SK-N-SH (cell line): ENCODE results near the gene BTLA. TPM values are rescaled to one million over a fixed set of nuclear protein-coding genes. Genes with fewer than 3 reads are reported as not detected.

ENCODE experiments used
- CTCF ChIA-PET: fragments of 300-600, 350-600 bp; formaldehyde crosslinking; extraction: SDS; loops from one replicate; lab custom pipeline; 2021; lab: Yijun Ruan, JAX
- POLR2A ChIA-PET: fragments of 350-600 bp; sonication (Branson Sonifier 250); formaldehyde crosslinking; extraction: SDS; loops from one replicate; lab custom pipeline; 2020; ENCODE audit warnings: antibody characterized with exemption, inconsistent platforms; lab: Yijun Ruan, JAX
- DNase-seq: peaks from one replicate; pipeline ENCODE4 v3.0.0; 2012
- H2AFZ ChIP-seq: fragments of 200-600 bp; sonication (generic); 2 replicates; pipeline ENCODE4 v1.8.1; 2016; ENCODE audit warnings: antibody characterized with exemption, mild to moderate bottlenecking, low read depth
- H3F3A ChIP-seq: fragments of 200-600 bp; sonication (generic); replicated peaks from 2 replicates; pipeline ENCODE3; 2016; ENCODE audit warnings: antibody characterized with exemption, mild to moderate bottlenecking; ENCODE audit not compliant: insufficient read depth
- H3K27ac ChIP-seq, 2 experiments: fragments of 200-500 bp in 1 of 2; fragments of 200-600 bp in 1 of 2; sonication (Bioruptor generic) in 1 of 2; sonication (generic), shearing (Covaris generic) in 1 of 2; 2 replicates each; pipeline versions ENCODE4 v1.5.1 to v1.6.1; 2014 to 2016; ENCODE audit warnings: low read depth in 2 of 2, inconsistent platforms in 1 of 2, low read length in 1 of 2, mild to moderate bottlenecking in 1 of 2, mixed read lengths in 1 of 2
- H3K27me3 ChIP-seq: fragments of 200-600 bp; sonication (generic), shearing (Covaris generic); 2 replicates; pipeline ENCODE4 v1.6.1; 2016; ENCODE audit warnings: mixed run types; ENCODE audit not compliant: insufficient read depth
- H3K36me3 ChIP-seq, 2 experiments: fragments of 200-500 bp in 1 of 2; fragments of 200-600 bp in 1 of 2; sonication (Bioruptor generic) in 1 of 2; sonication (generic) in 1 of 2; replicated peaks in 1 of 2; 2 replicates each; pipeline versions ENCODE3 to v1.5.1; 2014 to 2016; ENCODE audit warnings: low read length in 1 of 2, mild to moderate bottlenecking in 1 of 2; ENCODE audit not compliant: insufficient read depth in 2 of 2, control insufficient read depth in 1 of 2
- H3K4me1 ChIP-seq, 2 experiments: fragments of 200-500 bp in 1 of 2; fragments of 200-600 bp in 1 of 2; sonication (Bioruptor generic) in 1 of 2; sonication (generic), shearing (Covaris generic) in 1 of 2; 2 replicates each; pipeline versions ENCODE4 v1.5.1 to v1.6.1; 2014 to 2016; ENCODE audit warnings: low read depth in 1 of 2, low read length in 1 of 2, mixed run types in 1 of 2; ENCODE audit not compliant: insufficient read depth in 2 of 2, control insufficient read depth in 1 of 2
- H3K4me2 ChIP-seq: fragments of 200-600 bp; sonication (generic), shearing (Covaris generic); 2 replicates; pipeline ENCODE4 v1.6.1; 2017; ENCODE audit warnings: mixed run types
- H3K4me3 ChIP-seq, 2 experiments: fragments of 200-500 bp in 1 of 2; fragments of 200-600 bp in 1 of 2; sonication (Bioruptor generic) in 1 of 2; sonication (generic), shearing (Covaris generic) in 1 of 2; 2 replicates each; pipeline versions ENCODE4 v1.5.1 to v1.8.1; 2014 to 2016; ENCODE audit warnings: low read depth in 2 of 2, inconsistent platforms in 1 of 2, low read length in 1 of 2, mild to moderate bottlenecking in 1 of 2, mixed read lengths in 1 of 2, moderate library complexity in 1 of 2
- H3K79me2 ChIP-seq: fragments of 200-600 bp; sonication (generic); 2 replicates; pipeline ENCODE4 v1.8.1; 2017; ENCODE audit warnings: mild to moderate bottlenecking; ENCODE audit not compliant: insufficient read depth
- H3K9ac ChIP-seq: fragments of 200-600 bp; sonication (generic); 2 replicates; pipeline ENCODE4 v1.6.1; 2017; ENCODE audit warnings: mixed run types
- H3K9me2 ChIP-seq: fragments of 200-600 bp; sonication (generic); 2 replicates; pipeline ENCODE4 v1.6.1; 2017; ENCODE audit warnings: mixed run types
- H3K9me3 ChIP-seq: fragments of 200-600 bp; sonication (generic); 2 replicates; pipeline ENCODE4 v1.6.1; 2017; ENCODE audit warnings: mixed run types, mild to moderate bottlenecking, moderate library complexity
- H4K20me1 ChIP-seq: fragments of 200-600 bp; sonication (generic); 2 replicates; pipeline ENCODE4 v1.6.1; 2017; ENCODE audit warnings: mild to moderate bottlenecking, mixed run types; ENCODE audit not compliant: insufficient read depth
- CHD2 ChIP-seq: fragments of 150-350 bp; IDR thresholded peaks from 2 replicates; pipeline ENCODE4 v1.6.1; 2018; ENCODE audit warnings: low read length; ENCODE audit not compliant: partially characterized antibody
- FOXJ3 ChIP-seq: sonication (generic); formaldehyde crosslinking; IDR thresholded peaks from 2 replicates; pipeline ENCODE4 v1.5.1; 2020; ENCODE audit warnings: mild to moderate bottlenecking, missing genetic modification reagents
- GATA2 ChIP-seq: sonication (generic); formaldehyde crosslinking; IDR thresholded peaks from 2 replicates; pipeline ENCODE4 v1.5.0; 2020; ENCODE audit warnings: mild to moderate bottlenecking, missing genetic modification reagents
- JUND ChIP-seq: IDR thresholded peaks from 2 replicates; pipeline ENCODE4 v1.4.0; 2012
- MXI1 ChIP-seq: IDR thresholded peaks from 2 replicates; pipeline ENCODE4 v1.6.1; 2012; ENCODE audit warnings: mild to moderate bottlenecking, low read depth, low read length, improper control_type of control experiment
- POLR2AphosphoS5 ChIP-seq: IDR thresholded peaks from 2 replicates; pipeline ENCODE4 v1.6.1; 2012; ENCODE audit warnings: low read depth, low read length
- RCOR1 ChIP-seq: fragments of 150-350 bp; IDR thresholded peaks from 2 replicates; pipeline ENCODE4 v1.6.1; 2017; ENCODE audit warnings: antibody characterized with exemption, low read length
- RFX5 ChIP-seq: IDR thresholded peaks from 2 replicates; pipeline ENCODE4 v1.6.1; 2012; ENCODE audit warnings: mild to moderate bottlenecking, improper control_type of control experiment, low read length
- SIN3A ChIP-seq: IDR thresholded peaks from 2 replicates; pipeline ENCODE4 v1.6.1; 2012; ENCODE audit warnings: low read depth, mild to moderate bottlenecking, low read length, moderate library complexity, borderline replicate concordance
- TCF12 ChIP-seq: IDR thresholded peaks from 2 replicates; pipeline ENCODE4 v1.4.0; 2012
- WGBS: methylation state at CpG from one replicate; pipeline ENCODE4 v1.1.6; 2017; ENCODE audit warnings: low lambda C conversion rate; 5-methylcytosine and 5-hydroxymethylcytosine counted together
- polyA plus RNA-seq, 3 experiments: library from polyadenylated mRNA; depleted of rRNA; stranded (reverse); fragments of >200 nt; gene quantifications; 2 replicates each; pipeline ENCODE4 v1.2.3, GENCODE V29; 2012
- TF ChIP-seq, protein P1 (sequence below): IDR thresholded peaks from 2 replicates; pipeline ENCODE4 v1.6.1; 2012; ENCODE audit warnings: mild to moderate bottlenecking, low read depth, low read length, moderate library complexity
- TF ChIP-seq, protein P2 (sequence below): fragments of 150-350 bp; IDR thresholded peaks from 2 replicates; pipeline ENCODE4 v1.6.1; 2016; ENCODE audit warnings: mild to moderate bottlenecking, low read depth, low read length
- TF ChIP-seq, protein P3 (sequence below): IDR thresholded peaks from 2 replicates; pipeline ENCODE4; 2012
- TF ChIP-seq, protein P4 (sequence below): fragments of 150-350 bp; IDR thresholded peaks from 2 replicates; pipeline ENCODE4 v1.6.1; 2017; ENCODE audit warnings: antibody characterized with exemption, low read length, low read depth, borderline replicate concordance

BTLA gene
- polyA plus RNA-seq, 1 of the 3 experiments (the other 2 are of a cell fraction): not detected

DNA sequence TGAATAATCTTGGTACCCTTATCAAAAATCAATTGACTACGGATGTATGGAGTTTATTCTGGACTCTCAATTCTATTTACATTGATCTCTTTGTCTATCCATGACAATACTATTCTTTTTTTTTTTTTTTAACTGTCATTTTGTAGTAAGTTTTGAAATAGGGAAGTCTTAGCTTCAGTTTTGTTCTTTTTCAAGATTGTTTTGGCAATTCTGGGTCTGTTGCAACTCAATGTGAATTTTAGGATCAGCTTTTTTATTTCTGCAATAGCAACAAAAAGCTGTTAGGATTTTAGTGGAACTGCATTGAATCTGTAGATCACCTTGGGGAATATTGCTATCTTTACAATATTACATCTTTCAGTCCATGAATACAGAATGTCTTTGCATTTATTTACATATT, 21.4 kb downstream of the BTLA start:
- Histone ChIP-seq H3K27me3 (no peaks in the 10 kb centered on the region), H3K9me2 (no peaks in the 10 kb centered on the region), H3K4me1 (no peaks in the 10 kb centered on the region), H2AFZ (no peak overlapping the region), H3K36me3 (no peaks in the 10 kb centered on the region), H3K27ac (no peak overlapping the region), H3K79me2 (no peaks in the 10 kb centered on the region), H3K9me3 (no peaks in the 10 kb centered on the region), H4K20me1 (no peaks in the 10 kb centered on the region), H3F3A (no peaks in the 10 kb centered on the region), H3K4me2 (no peak overlapping the region)
- ChIA-PET POLR2A (no interaction called here), CTCF (no interaction called here)
- WGBS: 32% methylated on average over 1 of the region's 1 CpG
- TF ChIP-seq, protein P1, sequence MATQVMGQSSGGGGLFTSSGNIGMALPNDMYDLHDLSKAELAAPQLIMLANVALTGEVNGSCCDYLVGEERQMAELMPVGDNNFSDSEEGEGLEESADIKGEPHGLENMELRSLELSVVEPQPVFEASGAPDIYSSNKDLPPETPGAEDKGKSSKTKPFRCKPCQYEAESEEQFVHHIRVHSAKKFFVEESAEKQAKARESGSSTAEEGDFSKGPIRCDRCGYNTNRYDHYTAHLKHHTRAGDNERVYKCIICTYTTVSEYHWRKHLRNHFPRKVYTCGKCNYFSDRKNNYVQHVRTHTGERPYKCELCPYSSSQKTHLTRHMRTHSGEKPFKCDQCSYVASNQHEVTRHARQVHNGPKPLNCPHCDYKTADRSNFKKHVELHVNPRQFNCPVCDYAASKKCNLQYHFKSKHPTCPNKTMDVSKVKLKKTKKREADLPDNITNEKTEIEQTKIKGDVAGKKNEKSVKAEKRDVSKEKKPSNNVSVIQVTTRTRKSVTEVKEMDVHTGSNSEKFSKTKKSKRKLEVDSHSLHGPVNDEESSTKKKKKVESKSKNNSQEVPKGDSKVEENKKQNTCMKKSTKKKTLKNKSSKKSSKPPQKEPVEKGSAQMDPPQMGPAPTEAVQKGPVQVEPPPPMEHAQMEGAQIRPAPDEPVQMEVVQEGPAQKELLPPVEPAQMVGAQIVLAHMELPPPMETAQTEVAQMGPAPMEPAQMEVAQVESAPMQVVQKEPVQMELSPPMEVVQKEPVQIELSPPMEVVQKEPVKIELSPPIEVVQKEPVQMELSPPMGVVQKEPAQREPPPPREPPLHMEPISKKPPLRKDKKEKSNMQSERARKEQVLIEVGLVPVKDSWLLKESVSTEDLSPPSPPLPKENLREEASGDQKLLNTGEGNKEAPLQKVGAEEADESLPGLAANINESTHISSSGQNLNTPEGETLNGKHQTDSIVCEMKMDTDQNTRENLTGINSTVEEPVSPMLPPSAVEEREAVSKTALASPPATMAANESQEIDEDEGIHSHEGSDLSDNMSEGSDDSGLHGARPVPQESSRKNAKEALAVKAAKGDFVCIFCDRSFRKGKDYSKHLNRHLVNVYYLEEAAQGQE: no peak
- TF ChIP-seq MXI1: no peak
- TF ChIP-seq RFX5: no peak
- no peak for TF ChIP-seq FOXJ3
- TF ChIP-seq, protein P2, sequence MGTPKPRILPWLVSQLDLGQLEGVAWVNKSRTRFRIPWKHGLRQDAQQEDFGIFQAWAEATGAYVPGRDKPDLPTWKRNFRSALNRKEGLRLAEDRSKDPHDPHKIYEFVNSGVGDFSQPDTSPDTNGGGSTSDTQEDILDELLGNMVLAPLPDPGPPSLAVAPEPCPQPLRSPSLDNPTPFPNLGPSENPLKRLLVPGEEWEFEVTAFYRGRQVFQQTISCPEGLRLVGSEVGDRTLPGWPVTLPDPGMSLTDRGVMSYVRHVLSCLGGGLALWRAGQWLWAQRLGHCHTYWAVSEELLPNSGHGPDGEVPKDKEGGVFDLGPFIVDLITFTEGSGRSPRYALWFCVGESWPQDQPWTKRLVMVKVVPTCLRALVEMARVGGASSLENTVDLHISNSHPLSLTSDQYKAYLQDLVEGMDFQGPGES: no peak
- no peak for TF ChIP-seq GATA2 (CRISPR knock-in tag)
- TF ChIP-seq SIN3A: no peak
- TF ChIP-seq CHD2: no peak
- TF ChIP-seq RCOR1: no peak
- no peak for TF ChIP-seq TCF12
- TF ChIP-seq, protein P3, sequence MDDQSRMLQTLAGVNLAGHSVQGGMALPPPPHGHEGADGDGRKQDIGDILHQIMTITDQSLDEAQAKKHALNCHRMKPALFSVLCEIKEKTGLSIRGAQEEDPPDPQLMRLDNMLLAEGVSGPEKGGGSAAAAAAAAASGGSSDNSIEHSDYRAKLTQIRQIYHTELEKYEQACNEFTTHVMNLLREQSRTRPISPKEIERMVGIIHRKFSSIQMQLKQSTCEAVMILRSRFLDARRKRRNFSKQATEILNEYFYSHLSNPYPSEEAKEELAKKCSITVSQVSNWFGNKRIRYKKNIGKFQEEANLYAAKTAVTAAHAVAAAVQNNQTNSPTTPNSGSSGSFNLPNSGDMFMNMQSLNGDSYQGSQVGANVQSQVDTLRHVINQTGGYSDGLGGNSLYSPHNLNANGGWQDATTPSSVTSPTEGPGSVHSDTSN: no peak
- TF ChIP-seq, protein P4, sequence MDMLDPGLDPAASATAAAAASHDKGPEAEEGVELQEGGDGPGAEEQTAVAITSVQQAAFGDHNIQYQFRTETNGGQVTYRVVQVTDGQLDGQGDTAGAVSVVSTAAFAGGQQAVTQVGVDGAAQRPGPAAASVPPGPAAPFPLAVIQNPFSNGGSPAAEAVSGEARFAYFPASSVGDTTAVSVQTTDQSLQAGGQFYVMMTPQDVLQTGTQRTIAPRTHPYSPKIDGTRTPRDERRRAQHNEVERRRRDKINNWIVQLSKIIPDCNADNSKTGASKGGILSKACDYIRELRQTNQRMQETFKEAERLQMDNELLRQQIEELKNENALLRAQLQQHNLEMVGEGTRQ: no peak
- no peak for TF ChIP-seq POLR2AphosphoS5
- TF ChIP-seq JUND: no peak
- TF ChIP-seq, all 33 proteins: peak for 0
- DNase-seq: no peak
- Histone ChIP-seq H3K4me3 (no peak overlapping the region), H3K9ac (no peak overlapping the region)
